ENCODE results near the gene TM4SF18. TPM values are rescaled to one million over a fixed set of nuclear protein-coding genes. Genes with fewer than 3 reads are reported as not detected.

The TM4SF18 gene
- total RNA-seq, 4 donors from 2014 or later: 9.7 to 33.3 (median 24.9) TPM

- Histone ChIP-seq H3K4me3 (replicated peaks in 1 of 3) (no peak overlapping the region), H3K27ac (no peak overlapping the region), H3K9me3 (no peaks in the 10 kb centered on the region), H3K36me3 (no peaks in the 10 kb centered on the region), H3K27me3 (no peaks in the 10 kb centered on the region), H3K4me1 (peaks cover 9 to 11% of the 10 kb centered on the region in 2 donors)
- DNase-seq: peak in 1 of 2 donors; percentile 10
- intact Hi-C loops (cut with DNase I): loop anchor here (10.0 kb wide), 1 partner anchor 324 kb away; no protein-coding TSS in a partner anchor
- TF ChIP-seq POLR2A (IDR thresholded peaks at IDR 0.05) (no peak), CTCF (IDR thresholded peaks at IDR 0.05) (no peak)
- 14 to 23% methylated on average over 2 of the region's 2 CpGs for WGBS, 2 donors
Observed at GRCh38 chr3:149278911-149279310, 54.5 kb downstream of the TM4SF18 start.

GRCh38 chr3:149277331-149277813 is 56.1 kb downstream of the TM4SF18 start:
- no peaks in the 10 kb centered on the region for H3K27me3 ChIP-seq
- no peaks in the 10 kb centered on the region for H3K9me3 ChIP-seq
- WGBS, 2 donors: 75 to 80% methylated on average over 3 of the region's 3 CpGs
- H3K36me3 ChIP-seq: no peaks in the 10 kb centered on the region
- intact Hi-C loops (cut with DNase I): loop anchor here (10.0 kb wide), 1 partner anchor 323 kb away; no protein-coding TSS in a partner anchor
- peaks cover 9 to 11% of the 10 kb centered on the region in 2 donors for H3K4me1 ChIP-seq
- no peak for TF ChIP-seq POLR2A (IDR thresholded peaks at IDR 0.05)
- no peak for TF ChIP-seq CTCF (IDR thresholded peaks at IDR 0.05)
- H3K27ac ChIP-seq: no peak overlapping the region
- H3K4me3 ChIP-seq (replicated peaks in 1 of 3): no peak overlapping the region
- DNase-seq: no peak

- TF ChIP-seq CTCF (IDR thresholded peaks at IDR 0.05) (no peak), POLR2A (IDR thresholded peaks at IDR 0.05) (no peak)
- no peak overlapping the region for H3K4me3 ChIP-seq (replicated peaks in 1 of 3)
- H3K27me3 ChIP-seq: no peaks in the 10 kb centered on the region
- WGBS, 2 donors: 97 to 99% methylated on average over 3 of the region's 3 CpGs
- intact Hi-C loops (cut with DNase I): loop anchor here (10.0 kb wide), 1 partner anchor 322 kb away; no protein-coding TSS in a partner anchor
- DNase-seq: no peak
- no peaks in the 10 kb centered on the region for H3K36me3 ChIP-seq
- no peaks in the 10 kb centered on the region for H3K9me3 ChIP-seq
- H3K4me1 ChIP-seq: peaks cover 9 to 11% of the 10 kb centered on the region in 2 donors
- H3K27ac ChIP-seq: no peak overlapping the region
Observed at GRCh38 chr3:149276619-149277018, 56.8 kb downstream of the TM4SF18 start.

GRCh38 chr3:149274220-149274619 is 59.2 kb downstream of the TM4SF18 start:
- H3K4me3 ChIP-seq (replicated peaks in 1 of 3): no peak overlapping the region
- intact Hi-C loops (cut with DNase I): loop anchor here (10.0 kb wide), 1 partner anchor 319 kb away; no protein-coding TSS in a partner anchor
- H3K27me3 ChIP-seq: no peaks in the 10 kb centered on the region
- peak in 1 of 2 donors; percentile 17 for DNase-seq
- WGBS, 2 donors: 71 to 75% methylated on average over 3 of the region's 3 CpGs
- TF ChIP-seq POLR2A (IDR thresholded peaks at IDR 0.05) (no peak), CTCF (IDR thresholded peaks at IDR 0.05) (no peak)
- peak overlapping the region in 2 of 3 donors; percentile 21 to 46 for H3K27ac ChIP-seq
- H3K36me3 ChIP-seq: no peaks in the 10 kb centered on the region
- no peaks in the 10 kb centered on the region for H3K9me3 ChIP-seq
- H3K4me1 ChIP-seq: peaks cover 9 to 11% of the 10 kb centered on the region in 2 donors

GRCh38 chr3:149273096-149273751 is 60.2 kb downstream of the TM4SF18 start:
- intact Hi-C loops (cut with DNase I): loop anchor here (10.0 kb wide), 1 partner anchor 318 kb away; no protein-coding TSS in a partner anchor

More at GRCh38 chr3:149273096-149273751, 60.2 kb downstream of the TM4SF18 start:
- Histone ChIP-seq H3K27ac (peak overlapping the region in 1 of 3 donors; percentile 21), H3K4me1 (peaks cover 5 to 9% of the 10 kb centered on the region in 2 donors), H3K9me3 (no peaks in the 10 kb centered on the region), H3K4me3 (replicated peaks in 1 of 3) (no peak overlapping the region), H3K27me3 (no peaks in the 10 kb centered on the region), H3K36me3 (no peaks in the 10 kb centered on the region)
- TF ChIP-seq POLR2A (IDR thresholded peaks at IDR 0.05) (no peak), CTCF (IDR thresholded peaks at IDR 0.05) (peak; percentile 60 to 100 (median 94))
- DNase-seq: peak; percentile 42
- 34 to 38% methylated on average over 4 of the region's 4 CpGs for WGBS, 2 donors

Data from thyroid gland (tissue), 4 donors.